GM19452 (cell line): ENCODE data around the gene ARL6IP4.
"Not testable (repeated sequence)": the region's sequence is repeated elsewhere in the genome, so short reads cannot be mapped to it uniquely, and the experiment has no call there.

ENCODE experiments used
- ATAC-seq: cut with Tn5 transposase; IDR thresholded peaks from one replicate; pipeline ENCODE4 v1.9.1; 2021; ENCODE audit not compliant: unreplicated experiment

Gene ARL6IP4

DNA sequence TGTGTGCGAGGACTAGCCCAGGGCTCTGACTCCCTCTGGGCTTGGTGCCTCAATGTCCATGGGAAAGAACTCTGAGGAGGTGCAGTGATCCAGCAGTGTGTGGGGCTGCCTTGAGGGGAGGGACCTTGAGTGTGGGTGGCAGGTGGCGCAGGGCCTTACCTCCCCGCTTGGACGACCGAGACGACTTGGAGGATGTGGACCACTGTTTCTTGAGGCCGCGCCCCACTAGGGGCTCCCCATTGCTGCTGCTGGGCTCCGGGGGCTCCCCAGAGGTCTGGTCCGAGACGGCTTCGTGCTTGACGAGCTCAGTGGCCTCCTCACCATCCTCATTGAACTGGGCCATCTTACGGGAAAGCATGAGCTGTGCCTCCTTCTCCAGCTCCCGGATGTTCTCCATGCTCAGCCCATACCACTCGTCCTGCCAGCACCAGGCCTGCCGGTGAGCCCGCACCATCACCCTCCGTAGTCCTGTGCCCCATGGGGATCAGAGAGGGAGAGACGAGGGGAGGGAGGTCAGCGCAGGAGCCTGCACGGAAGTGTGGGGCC, 24.7 kb downstream of the ARL6IP4 start:
- no peak for ATAC-seq

DNA sequence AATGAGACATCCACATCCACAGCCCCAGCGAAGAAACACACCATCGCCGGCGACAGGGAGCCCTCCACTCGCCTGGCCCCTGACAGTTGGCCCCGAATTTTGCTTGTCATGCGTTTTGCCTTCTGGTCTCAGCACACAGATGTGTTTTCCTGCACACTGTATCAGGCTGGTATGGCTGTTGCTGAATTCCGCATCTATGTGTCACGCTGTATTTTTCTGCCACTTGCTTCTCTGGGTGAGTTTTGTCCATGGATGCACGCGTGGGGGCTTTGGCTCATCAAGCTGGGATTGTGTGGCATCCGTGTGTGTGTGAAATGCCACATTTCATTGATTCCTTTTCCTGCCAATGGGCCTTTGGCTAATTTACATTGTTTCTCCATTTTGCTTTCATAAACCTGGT, 26.5 kb downstream of the ARL6IP4 start:
- no peak for ATAC-seq

DNA sequence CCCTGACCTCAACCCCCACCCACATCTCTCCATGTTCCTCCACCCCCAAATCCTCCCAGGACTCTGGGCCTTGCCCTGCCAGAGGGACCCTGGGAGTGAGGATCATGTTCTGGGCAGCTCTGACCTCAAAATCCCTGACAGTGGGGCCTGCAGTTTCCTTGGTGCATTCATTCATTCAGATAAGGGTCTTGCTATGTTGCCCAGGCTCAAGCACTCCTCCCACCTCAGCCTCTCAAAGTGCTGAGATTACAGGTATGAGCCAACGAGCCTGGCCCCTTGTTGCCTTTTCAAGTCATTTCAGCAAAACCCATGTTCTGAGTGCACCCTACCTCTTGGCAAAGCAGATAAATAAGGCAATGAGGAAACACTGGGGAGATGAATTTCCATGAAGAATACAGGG, 29.6 kb downstream of the ARL6IP4 start:
- ATAC-seq: no peak

DNA sequence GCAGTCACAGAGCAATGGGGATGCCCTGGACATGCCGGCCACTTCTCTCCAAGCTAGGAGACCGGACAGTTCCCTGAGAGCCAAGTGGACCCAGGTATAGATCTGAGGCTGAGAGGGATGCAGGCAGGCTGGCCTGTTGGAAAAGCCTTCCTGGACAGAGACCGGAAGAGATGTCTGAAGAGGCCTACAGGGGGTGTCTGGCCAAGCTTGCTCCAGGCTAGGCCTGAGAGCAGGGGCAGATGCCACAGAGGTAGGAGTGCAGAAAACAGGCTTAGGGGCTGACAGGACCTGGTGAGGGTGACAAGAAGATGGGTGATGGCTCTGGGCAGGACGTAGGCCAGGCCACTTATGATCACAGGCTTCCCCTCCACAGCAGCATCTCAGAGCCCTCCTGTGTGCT, 30.2 kb downstream of the ARL6IP4 start:
- ATAC-seq: no peak

DNA sequence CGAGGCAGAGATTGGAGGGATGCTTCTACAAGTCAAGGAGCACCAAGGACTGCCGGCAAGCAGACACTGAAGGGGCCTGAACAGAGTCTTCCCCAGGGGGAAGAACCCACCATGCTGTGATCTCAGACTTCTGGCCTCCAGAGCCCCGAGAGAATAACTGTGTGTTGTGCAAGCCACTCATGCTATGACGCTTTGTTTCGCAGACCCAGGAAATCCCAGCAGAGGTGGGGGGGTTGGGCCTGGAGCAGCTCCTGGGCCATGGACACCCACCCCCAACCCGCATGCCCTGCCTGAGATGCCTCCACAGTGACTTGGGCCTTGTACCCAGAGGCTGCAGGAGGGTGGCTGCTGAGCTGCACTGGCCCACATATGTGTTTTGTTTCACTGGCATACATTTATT, 31.2 kb downstream of the ARL6IP4 start:
- no peak for ATAC-seq

DNA sequence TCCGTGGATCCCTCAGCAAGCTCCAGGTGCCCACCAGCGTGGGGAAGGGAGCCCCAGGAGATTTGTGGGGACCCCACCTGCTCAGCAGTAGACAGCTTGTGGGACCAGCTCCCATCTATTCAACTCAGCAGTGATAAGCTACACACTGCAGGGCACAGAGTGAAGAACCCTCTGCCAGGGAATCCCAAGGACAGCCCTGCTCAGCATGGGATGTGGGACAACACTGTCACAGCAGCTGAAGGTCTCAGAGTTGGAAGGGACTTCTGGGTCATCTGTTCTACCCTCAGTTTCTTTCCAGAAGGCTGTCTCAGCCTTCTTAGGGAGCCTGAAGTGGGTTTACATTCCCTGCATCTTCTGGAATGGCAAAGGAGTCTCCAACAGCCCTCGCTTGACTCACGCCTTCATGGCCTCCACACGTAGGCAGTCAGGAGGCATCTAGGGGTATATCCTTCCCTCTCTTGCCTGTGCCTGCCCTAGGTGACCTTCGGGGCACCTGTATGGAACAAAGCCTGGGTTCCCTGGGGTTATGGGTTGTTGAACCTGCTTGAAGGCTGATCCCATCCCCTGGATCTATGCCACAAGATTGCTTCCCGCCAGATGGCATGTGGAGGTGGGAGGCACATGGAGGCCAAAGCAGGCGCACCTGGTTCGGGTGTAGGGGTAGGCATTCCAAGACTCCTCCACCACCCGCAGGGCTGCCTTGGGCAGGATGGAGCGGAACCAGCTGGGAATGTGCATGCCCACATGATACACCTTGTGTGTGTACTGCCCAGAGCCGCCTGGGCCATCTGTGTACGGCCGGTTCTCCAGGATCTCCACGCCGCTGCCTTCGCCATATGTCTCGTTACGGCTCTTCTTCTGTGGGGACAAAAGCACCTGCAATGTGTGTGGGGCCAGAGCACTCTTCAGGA, 33.0 kb downstream of the ARL6IP4 start:
- ATAC-seq: no peak

DNA sequence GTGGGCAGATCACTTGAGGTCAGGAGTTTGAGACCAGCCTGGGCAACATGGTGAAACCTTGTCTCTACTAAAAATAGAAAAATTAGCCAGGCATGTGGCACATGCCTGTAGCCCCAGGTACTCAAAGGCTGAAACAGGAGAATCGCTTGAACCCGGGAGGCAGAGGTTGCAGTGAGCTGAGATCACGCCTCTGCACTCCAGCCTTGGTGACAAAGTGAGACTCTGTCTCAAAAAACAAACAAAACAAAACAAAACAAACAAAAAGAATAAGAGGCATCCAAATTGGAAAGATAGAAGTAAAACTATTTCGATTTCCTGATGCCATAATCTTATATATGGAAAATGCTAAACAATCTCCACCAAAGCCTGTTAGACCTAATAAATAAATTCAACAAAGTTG, 34.0 kb downstream of the ARL6IP4 start:
- not testable (repeated sequence) for ATAC-seq

DNA sequence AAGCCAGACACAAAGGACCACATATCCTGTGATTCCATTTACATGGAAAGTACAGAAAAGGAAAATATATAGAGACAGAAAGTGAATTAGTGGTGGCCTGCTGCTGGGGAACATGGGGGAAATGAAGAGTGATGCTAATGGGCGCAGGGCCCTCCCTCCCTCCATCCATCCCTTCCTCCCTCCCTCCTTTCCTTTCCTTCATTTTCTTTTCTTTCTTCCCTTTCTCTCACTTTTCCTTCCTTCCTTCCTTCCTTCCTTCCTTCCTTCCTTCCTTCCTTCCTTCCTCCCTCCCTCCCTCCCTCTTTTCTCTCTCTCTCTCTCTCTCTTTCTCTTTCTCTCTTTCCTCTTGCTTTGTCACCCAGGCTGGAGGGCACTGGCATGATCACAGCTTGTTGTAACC, 37.3 kb downstream of the ARL6IP4 start:
- no peak for ATAC-seq

DNA sequence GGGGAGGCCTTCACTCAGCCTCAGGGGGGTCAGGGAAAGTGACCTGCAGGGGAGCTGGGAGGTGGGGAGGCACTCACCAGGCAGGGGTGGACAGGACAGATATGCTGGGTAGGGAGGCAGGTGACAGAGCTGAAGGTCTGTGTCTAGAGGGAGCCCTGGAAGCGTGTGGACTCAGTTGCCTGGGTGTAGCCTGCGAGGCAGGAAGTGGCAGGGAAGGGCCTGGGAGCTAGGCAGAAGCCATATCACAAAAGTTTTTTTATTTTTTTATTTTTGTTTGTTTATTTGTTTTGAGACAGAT, 39.3 kb downstream of the ARL6IP4 start:
- ATAC-seq: no peak

DNA sequence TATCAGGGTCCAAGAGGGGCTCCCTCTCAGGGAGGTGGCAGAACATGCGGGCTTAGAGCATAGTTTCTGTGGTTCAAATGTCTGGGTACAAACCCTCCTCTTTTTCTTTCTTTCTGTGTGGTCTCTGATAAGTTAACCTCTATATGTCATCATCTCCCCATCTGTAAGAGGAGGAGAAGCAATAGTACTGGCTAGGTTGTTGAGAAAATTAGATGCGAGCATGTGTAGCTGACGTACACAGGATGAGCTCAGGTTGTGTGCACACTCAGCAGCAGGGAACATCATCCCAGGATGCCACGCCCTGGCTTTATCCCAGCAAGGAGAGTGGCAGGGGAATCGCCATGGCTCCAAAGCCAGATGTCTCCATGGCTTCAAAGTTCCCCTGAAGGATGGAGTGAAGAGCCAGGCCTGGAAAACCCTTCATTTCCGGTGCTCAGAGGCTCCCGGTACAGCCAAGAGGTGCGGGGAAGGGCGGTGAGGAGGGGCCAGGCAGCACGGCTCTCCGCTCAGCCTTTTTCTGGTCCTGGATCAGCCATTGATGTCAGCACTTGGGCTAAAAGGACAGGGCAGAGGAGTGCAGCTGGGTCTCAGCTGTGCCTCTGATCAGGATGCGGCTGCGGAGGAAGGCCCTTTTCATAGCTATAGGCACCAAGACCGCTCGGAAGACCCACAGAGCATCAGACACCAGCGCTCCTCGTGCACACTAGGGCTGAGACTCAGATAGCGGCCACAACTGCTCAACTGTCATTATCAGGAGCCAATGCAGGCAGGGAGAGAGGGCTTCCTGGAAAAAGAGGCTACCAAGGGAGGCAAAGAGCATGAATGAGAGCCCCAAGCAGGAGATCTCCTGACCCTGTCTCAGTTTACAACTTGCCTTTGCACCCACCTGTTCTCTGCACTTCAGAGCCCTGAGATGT, 41.5 kb downstream of the ARL6IP4 start:
- ATAC-seq: no peak

DNA sequence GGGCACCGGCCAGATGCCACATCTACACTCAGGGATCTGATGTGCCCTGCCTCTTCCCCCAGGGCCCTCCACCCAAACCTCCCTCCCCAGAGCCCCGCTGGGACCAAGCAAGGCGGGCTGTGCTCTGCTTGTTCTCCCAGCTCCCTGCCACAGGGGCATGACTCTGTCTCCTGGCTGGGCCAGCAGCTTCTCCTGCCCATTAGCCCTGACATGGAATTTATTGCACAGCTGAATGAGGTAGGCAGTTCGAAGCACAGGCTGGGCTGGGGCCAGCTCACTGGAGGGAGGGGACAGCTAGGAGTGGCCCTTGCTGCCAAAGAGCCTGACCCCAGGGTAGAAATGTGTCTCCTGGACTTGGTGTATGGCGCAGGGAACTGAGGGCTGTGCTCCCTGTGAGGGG, 42.4 kb downstream of the ARL6IP4 start:
- ATAC-seq: no peak

DNA sequence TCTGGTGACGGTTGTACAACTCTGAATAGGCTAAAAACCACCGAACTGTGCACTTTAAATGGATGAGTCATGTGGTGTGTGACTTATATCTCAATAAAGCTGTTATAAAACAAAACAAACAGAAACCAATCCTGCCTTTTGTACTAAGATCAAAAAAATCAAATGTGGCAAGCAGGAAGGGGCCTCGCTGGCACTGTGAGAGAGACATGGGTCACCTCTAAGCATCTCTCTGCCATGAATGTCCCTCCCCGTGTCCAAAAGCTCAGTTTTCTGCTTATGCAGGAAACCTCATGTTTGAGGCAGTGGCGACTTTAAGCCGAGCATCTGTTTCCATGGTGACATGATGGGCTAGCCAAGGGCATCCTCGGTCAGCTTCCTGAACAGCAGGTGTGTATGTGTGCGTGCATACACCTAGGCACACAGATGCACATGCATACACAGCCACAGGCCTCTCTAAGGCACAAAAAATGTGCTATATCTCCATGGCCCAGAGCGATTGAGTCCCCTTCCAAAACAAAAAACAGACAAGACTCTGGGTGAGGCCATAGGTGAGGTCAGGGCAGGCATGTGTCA, 44.4 kb downstream of the ARL6IP4 start:
- no peak for ATAC-seq

DNA sequence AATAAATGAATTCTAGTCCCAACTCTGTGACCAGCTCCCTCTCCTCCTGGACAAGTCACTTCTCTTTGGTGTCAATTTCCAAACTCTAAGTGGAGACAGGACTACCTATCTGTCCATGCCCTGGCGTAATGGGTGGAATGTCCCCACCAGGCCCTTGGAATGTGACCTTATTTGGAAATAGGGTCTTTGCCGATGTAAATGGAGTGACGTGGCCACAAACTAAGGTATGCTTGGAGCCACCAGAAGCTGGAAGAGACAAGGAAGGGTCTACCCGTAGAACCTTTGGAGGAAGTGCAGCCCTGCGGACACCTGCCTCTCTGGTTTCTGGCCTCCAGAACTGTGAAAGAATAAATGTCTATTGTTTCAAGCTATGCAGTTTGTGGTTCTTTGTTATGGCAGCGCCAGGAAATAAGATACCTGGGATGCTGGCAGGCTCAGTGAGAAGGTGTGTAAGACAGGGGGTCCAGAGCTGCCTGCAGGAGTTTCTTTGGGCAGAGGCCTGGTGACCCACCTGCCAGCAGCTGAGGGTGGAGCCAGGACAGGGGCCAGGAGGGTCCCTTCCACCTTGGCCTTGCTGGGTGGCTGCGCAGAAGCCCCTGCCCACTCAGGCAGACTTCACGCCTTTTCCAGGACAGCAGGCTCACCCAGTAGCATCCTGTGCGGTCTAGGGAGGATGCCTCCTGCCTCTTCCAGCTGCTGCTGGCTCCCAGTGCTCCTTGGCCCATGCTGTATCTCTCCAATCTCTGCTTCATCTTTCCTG, 45.8 kb downstream of the ARL6IP4 start:
- ATAC-seq: no peak

DNA sequence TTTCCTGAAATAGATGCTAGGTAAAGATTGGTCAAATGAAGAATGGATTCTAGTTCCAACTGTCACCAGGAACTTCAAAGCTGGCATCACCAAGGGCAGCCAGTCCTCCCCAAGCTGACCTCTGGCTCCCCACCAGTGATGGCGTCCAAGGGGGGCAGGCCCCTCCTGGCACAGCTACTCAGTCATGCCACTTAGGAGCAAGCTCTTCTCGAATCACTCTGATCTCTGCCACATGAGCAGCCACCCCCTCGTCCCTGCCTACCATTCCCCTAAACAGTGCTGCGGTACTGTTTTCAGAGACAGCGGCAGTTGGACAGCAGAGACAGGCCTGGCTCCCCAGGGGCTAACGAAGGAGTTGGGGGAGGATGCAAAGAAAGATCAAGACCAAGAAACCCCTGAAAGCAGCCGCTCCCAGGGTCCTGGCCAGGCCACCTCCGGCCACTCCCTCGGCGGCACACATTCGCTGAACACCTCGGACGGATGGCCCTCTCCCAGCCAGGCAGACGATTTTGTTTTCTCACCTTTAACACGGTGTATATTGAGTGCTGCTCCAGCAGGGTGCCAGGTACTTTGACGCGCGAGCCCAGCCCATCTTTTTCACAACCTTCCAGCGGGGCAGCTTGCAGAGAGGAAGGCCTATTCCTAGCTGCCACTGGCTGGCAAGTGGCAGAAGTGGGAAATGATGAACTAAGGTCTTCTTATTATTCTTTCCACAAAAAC, 47.4 kb downstream of the ARL6IP4 start:
- ATAC-seq: no peak

DNA sequence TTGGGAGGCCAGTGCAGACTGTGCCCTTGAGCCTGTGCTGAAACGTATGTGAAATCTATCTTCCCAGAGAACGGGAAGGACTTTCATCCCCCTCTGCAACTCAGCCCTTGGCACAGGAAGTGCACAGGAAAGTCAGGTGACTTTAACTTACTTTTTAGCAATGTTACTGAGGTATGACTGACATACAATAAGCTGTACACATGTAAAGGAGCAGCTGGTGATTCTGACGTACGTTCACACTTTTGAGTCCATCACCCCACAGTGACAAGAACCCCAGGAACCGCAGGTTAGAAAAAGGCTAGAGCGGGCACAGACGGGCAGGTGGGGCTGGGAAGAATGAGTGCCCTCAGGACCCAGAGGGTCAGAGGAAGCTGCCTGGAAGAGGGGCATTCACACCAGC, 48.0 kb downstream of the ARL6IP4 start:
- no peak for ATAC-seq

DNA sequence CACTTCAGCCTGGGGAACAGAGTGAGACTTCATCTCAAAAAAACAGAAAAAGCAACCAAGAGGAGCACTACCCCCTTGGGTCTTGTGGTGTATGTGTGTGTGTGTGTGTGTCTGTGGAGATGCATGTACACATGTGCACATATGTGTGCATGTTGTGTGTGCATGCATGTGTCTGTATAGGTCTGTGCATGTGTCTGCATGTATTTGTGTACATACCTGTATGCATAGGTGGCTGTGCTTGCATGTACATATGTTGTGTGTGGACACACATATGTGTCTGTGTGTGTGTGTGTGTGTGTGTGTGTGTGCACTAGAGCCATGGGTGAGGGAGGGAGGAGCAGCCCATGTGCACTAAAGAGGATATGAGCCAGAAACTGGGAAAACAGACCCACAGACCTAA, 49.1 kb downstream of the ARL6IP4 start:
- no peak for ATAC-seq

DNA sequence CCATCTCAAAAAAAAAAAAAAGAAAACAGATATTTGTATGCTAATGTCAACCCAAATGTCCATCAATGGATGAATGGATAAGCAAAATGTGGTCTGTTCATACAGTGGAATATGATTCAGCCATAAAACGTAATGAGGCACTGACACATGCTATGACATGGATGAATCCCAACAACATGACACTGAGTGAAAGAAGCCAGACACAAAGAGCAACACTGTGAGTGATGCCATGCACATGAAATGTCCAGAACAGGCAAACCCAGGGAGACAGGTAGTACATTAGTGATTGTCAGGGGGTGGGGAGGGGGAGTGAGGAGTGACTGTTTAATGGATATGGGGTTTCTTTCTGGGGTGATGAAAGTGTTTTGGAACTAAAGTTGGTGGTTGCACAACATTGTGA, 50.2 kb downstream of the ARL6IP4 start:
- no peak for ATAC-seq

DNA sequence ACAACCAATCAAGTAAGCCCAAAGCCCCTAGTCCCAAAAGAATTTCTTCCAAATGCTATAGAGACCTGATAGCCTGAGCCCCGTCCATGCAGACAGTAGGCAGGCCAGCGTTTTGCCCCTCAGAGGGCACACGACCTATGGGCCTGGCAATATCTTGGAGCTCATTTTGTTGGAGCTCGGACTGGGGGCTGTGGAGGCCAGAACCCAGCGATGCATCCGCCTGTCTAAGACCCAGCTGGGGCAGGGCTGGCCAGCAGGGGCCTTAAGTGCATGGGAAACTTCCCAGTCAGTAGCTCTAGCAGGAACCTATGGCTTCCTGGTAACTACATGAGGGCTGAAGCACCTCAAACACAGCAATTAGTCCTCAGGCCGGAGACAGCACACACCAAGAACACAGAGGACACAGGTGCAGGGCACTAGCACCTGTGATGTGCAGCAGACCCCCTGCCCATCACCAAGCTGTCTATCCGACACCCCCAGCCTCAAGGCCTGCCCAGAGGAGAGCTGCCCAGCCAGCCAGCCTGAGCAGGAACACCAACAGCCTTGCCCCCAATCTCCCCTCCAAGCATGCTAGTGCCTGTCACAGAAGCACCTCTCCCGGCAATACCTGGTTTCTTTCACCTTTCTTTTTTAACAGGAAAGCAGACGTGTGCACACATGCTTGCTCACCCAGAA, 50.8 kb downstream of the ARL6IP4 start:
- no peak for ATAC-seq
